SH-SY5Y (cell line): ENCODE data around the gene HEBP2.

Experiments
- GATA2 ChIP-seq: IDR thresholded peaks from 2 replicates; pipeline ENCODE4 v1.6.1; 2011; ENCODE audit warnings: mild to moderate bottlenecking, low read depth, low read length
- GATA3 ChIP-seq: IDR thresholded peaks from 2 replicates; pipeline ENCODE4 v1.6.1; 2011; ENCODE audit warnings: low read depth, mild to moderate bottlenecking, low read length, moderate library complexity

The HEBP2 gene

DNA sequence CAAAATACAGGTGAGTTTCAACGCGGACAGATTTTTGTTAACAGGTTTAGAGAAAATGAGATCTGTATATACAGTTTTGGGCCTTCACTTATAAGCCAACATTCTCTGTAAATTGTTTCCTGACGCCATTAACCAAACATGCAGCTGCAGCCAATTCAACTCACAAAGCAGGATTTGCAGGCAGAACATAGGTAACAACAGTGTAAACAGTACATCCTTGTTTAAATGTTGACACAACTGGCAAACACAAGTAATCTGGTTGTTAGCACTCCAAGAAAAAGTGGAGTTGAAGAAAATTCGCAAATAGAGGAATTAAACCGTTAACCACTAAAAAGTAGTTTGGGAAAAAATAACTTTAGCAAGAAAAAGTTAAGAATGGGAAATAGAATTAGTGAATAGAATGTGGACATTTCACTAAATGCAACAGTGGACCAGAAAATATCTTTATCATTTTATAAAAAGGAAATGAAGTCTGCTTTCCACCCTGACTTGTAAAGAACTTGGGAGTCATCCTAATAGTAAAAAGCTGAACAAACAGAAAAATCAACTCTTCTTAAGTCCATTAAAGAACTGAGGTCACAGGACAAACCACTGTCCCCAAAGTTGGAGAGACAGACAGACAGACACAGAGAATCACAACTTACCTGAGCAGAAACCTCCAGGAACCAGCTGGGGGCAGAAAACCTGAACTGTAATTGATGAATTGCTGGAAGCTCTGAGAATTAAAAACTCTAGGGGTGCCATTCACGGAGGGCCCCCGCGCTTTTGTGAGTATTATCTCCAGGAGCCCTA, 16.2 kb upstream of the HEBP2 start:
- no peak for TF ChIP-seq GATA3
- no peak for TF ChIP-seq GATA2

DNA sequence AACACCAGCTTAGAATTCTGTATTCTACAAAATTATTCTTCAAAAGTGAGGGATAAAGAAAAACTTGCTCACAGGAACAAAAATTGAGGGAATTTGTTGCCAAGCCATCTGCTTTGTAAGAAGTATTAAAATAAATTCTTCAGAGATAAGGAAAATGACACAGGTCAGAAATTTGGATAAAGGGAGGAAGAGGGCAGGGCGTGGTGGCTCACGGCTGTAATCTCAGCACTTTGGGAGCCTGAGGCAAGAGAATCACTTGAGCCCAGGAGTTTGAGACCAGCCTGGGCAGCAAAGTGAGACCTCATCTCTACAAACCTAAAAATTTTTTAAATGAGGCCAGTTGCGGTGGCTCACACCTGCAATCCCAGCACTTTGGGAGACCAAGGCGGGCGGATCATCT, 14.5 kb upstream of the HEBP2 start:
- TF ChIP-seq GATA2 (no peak), GATA3 (no peak)

DNA sequence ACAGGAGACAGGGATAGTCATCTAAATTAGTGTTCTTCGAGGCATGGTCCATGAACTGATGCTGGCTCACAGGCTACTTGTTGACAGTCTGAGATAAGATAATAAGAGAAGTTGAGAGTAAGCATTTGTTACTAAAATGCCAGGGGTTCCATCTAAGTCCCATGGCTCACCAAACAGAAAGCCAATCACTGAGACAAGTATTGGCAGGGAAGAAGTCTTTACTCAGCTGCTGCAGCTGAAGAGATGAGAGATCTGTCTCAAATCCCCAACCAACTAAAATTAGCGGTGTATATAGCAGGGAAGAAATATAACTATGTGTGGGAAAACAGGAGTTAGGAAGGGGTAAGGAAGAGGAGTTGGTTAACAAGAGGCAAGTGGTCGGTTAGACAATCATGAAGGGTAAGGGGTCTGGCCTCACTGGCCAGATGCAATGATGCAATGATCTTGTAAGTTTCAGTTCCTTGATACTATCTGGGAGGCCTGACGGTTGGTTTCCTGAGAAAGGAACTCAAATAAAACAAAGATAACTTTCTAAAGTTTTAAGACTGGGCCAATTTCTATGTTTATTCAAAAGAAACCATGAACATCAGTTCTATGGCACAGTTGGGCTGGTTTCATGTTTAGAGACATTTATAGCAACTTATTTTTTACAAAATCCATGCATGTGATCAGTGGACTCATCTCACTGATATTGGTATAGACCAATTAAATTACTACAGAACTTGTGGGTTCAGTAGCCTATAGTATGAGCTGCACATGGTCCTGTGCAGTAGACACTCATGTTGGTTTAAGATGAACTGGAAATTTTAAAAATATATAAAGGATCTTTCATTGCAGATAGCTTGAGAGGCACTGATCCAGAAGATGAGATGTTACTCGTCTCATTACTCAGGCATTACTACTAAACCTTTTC, 9.9 kb upstream of the HEBP2 start:
- TF ChIP-seq GATA2 (no peak), GATA3 (no peak)

DNA sequence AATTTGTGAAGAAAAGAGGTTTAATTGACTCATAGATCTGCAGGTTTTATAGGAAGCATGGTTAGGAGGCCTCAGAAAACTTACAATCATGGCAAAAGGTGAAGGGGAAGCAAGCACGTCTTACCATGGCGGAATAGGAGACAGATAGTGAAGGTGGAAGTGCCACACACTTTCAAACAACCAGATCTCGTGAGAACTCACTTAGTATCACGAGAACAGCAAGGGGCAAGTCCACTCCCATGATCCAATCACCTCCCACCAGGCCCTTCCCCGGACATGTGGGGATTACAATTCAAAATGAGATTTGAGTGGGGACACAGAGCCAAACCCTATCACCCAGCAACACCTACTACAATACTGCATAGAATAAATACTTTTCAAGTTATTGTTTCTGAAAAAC, 7.3 kb upstream of the HEBP2 start:
- no peak for TF ChIP-seq GATA3
- no peak for TF ChIP-seq GATA2

DNA sequence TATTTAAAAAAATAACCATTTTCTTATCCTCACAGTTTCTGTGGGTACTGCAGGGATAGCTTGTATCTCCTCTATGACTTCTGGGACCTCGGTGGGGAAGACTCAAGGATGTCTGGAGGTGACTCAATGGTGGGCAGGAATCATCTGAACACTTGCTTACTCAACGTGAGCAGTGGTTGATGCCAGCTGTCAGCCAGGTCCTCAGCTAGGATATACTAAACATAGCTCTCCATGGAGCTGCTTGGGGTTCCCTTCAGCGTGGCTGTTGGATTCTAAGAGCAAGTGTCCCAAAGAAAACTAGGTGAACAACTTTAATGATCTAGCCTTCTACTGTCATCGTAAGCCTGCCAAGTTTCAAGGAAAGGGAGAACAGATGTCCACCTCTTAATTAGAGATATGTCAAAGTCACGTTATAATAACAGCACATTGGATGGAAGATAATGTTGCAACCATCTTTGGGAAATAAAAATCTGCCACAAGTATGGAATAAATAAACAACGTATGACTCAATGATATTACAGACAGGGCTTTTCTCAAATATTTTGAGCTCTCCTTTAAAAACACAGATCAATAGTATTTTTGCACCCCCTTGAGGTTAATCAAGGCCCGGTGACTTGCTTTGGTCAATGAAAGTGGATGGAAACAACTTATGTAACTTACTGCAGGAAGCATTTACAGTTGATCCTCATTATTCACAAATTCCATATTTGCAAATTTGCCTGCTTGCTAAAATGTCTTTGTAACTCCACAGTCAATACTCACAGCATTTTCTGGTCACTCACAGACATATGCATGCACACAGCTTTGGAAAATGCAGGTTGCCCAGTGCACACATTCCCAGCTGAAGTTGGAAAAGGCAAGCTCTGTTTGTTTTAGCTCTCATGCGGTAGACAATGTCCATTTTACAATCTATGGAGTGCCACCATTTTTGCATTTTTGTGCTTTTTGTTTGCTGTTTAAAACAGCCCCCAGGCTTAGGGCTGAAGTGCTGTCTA, 6.6 kb upstream of the HEBP2 start:
- no peak for TF ChIP-seq GATA3
- no peak for TF ChIP-seq GATA2

DNA sequence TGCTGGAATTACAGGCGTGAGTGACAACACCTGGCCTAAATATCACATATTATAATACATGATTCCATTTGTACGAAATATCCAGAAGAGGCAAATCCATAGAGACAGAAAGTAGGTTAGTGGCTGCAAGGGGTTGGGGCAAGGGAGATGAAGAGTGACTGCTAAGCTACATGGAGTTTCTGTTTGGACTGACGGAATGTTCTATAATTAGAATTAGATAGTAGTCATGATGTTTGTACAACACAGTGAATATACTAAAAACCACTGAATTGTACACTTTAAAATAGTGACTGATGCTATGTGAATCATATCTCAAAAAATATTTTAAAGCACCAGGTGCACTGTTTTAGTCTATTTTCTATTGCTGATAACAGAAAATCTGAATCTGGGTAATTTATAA, 3.7 kb upstream of the HEBP2 start:
- TF ChIP-seq GATA3 (no peak), GATA2 (no peak)

DNA sequence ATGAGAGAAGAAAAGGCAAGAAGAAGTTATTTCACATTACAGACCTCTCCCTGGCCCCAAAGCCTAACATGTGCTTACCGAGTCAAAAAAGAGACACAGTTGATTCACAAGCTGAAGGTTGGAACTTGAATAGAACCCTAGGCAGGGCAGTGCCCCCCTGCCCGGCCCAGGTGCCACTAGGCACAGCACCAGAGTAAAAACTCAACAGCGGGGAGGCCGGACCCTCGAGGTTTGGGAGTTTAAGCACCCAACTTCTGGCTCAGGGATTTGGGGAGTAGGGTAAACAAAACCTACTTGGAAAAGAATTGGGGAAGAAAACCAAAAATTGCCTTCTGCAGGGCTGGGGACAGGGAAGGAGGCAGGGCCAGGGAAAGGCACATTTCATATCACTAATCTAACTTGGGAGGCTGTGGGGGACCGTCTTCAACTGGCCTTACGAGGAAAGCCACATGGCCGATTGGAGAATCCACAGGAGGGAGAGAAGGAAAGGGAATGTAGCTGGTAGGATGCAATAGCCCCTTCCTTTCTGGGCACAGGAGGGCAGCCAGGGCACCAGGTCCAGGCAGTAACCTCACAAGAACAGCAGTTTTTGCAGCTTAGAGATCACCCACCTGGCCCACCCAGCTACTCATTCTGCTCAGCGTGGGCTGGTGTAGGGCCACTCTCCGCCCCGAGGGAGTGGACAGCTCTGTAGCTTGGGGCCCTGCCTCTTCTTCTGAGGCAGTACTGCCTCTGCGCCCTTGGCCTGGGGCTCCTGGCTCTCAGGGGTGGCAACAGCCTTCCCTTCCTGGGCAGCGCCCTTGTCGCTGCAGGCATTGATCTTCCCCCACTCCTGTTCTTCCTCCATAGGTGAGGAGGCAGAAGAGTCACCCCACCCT, 1.8 kb upstream of the HEBP2 start:
- no peak for TF ChIP-seq GATA3
- no peak for TF ChIP-seq GATA2

DNA sequence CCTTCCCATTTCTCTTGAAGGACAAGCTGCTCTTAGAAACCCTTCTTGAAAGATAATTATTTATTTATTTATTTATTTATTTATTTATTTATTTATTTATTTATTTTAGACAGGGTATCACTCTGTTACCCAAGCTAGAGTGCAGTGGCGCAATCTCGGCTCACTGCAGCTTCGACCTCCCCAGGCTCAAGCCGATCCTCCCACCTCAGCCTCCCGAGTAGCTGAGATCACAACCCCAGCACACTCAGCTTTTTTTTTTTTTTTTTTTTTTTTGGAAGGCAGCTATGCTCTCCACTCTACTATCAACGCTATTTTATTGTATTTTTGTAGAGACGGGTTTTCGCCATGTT, 1.2 kb upstream of the HEBP2 start:
- no peak for TF ChIP-seq GATA3
- no peak for TF ChIP-seq GATA2

DNA sequence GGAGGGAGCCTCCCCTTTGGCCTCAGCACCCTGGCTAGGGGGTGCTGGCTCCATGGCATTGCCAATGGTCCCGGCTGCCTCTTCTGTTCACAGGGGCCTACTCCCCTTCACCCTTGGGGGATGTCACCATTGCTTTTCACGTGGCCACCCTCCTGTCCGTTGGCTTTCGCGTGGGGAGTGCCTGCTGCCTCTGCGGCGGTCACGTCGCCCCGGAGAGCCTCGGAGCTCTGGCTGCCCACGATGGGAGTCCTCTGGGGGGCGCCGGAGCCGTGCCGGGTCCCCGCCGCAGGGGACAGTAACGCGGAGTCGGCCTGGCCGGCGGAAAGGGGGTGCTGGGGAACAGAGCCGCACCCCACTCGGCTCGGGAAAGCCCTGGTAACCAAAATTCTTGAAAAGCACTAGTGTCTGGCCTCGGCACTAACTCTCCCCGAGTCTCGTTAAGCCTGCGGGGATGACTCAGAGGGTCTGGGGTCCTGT, 661 bp upstream of the HEBP2 start:
- TF ChIP-seq GATA3: no peak

DNA sequence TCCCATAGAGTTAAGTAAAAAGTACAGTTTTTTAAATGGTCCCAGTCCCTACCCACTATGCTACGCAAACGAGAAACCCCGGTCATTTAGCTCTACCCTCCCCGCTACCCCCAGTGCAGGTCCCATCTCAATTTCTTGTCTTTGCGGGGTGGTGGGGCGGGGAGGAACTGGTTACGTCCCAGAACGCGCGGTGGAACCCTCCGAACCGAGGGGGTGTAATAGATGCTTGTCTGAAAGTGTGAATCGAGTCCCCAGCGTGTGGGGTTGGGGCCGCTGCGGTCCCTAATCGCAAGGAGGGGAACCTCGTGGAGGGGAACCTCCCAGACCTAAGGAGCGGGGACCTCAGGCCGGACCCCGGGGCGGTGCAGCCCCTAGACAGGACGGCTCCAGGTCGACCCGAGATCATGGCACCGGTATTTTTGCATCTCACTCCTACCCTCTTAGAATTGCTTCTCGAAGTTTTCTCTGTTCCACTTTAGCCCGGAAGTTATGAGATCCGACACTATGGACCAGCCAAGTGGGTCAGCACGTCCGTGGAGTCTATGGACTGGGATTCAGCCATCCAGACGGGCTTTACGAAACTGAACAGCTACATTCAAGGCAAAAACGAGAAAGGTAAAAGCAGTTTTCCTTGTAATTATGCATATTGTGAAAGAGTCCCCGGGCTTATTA, 779 bp downstream of the HEBP2 start:
- TF ChIP-seq GATA2 (no peak), GATA3 (no peak)

DNA sequence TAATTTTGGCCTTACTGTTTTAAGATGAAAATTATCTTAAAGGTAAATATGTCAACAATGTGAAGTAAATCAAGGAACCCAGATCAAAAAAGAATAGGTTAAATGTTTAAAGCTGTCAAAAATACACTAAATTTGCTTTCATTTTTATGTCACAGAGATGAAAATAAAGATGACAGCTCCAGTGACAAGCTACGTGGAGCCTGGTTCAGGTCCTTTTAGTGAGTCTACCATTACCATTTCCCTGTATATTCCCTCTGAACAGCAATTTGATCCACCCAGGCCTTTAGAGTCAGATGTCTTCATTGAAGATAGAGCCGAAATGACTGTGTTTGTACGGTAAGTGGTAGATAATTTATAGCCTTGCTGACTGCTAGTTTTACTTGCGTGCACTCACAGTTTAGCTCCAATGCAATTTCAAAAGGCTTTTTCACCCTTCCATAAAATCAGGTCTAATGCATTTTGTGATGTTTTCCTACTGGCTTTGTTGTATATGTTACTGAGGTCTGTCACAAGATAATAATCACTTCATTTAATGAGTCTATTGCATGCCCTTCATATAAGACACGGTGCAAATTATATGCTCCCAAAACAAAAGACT, 1.9 kb downstream of the HEBP2 start:
- TF ChIP-seq GATA3 (no peak), GATA2 (no peak)

DNA sequence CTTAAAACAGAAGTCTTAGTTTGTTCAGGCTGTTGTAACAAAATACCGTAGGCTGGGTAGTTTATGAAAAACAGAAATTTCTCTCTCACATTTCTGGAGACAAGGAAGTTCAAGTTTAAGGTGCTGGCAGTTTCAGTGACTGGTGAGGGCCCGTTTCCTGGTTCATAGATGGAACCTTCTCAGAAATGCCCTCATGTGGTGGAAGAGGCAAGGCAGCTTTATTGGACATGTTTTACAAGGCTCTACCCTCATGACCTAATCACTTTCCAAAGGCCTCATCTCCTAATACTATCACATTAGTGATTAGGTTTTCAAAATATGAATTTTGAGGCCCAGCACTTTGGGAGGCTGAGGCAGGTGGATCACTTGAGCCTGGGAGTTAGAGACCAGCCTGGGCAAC, 2.4 kb downstream of the HEBP2 start:
- TF ChIP-seq GATA3 (no peak), GATA2 (no peak)

DNA sequence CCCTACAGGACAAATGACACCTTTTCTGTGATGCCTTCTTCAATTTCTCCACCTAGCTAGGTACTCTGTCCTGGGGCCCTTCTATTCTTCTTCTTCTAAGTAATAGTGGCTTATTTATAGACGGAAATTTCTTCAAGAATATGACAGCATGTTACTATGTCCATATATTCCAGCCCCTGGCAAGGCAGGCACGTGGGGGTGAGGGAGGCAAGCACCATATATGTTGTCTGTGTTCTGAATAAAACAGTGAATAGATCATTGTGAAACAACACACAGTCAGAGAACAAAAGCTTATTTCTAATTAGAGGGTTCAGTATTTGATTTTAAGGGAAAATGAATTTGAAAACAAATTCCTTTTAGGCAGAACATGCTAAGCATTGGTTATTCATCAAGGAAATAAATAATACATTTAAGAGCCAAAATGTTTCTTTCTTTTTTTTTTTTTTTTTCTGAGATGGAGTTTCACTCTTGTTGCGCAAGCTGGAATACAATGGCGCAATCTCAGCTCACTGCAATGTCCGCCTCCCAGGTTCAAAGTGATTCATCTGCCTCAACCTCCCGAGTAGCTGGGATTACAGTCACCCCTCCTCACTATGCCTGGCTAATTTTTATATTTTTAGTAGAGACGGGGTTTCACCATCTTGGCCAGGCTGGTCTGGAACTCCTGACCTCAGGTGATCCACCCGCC, 6.2 kb downstream of the HEBP2 start:
- no peak for TF ChIP-seq GATA3
- no peak for TF ChIP-seq GATA2
